Fibroblast of the aortic adventitia (primary cell): ENCODE measurements around the gene TRIM46. TPM values are rescaled to one million over a fixed set of nuclear protein-coding genes. Genes with fewer than 3 reads are reported as not detected.

Source experiments
- DNase-seq: peaks from one replicate; pipeline ENCODE4 v3.0.0-alpha.2; 2010; ENCODE audit warnings: low read depth
- H3K4me3 ChIP-seq: 2 replicates; pipeline ENCODE4 v1.5.1; 2011; ENCODE audit warnings: low read depth, mild to moderate bottlenecking, control low read depth, low read length, moderate library complexity
- total RNA-seq: library from RNA; depleted of rRNA; stranded (reverse); fragments of >200 nt; gene quantifications from 2 replicates; pipeline ENCODE4 v1.2.3, GENCODE V29; 2012; ENCODE audit warnings: low replicate concordance
- TF ChIP-seq, protein P1 (sequence below): IDR thresholded peaks from 2 replicates; pipeline ENCODE4 v1.5.1; 2011; ENCODE audit warnings: mild to moderate bottlenecking, low read length, control low read depth, inconsistent platforms; ENCODE audit not compliant: insufficient read depth

The TRIM46 gene
- total RNA-seq, 1 donor, result 5.2 TPM

DNA sequence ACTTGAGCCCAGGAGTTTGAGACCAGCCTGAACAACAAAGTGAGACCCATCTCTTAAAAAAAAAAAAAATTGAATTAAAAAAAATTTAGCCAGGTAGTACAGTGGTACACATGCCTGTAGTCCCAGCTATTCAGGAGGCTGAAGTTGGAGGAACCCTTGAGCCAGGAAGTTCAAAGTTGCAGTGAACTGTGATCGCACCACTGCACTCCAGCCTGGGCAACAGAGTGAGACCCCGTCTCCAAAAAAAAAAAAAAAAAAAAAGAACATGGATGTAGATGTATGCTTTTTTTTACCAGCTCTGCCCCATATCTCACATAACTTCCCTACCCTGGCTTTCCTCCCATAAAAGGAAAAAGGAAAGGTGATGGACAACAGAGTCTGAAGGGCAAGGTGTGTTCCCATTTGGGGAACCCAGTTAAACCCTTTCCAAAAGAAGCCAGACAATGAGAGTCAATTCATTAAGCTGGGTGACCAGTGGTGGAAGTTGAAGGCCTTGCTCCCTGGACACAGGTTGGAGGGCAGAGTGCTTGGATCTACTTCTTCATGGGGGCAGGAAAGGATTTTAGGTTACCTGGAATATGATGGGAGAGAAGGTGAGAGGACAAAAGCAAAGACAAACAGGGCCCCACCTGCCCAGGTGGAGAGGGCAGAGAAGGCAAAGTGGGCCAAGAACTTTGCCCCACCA is 3.4 kb upstream of the TRIM46 start:
- no peak for DNase-seq

DNA sequence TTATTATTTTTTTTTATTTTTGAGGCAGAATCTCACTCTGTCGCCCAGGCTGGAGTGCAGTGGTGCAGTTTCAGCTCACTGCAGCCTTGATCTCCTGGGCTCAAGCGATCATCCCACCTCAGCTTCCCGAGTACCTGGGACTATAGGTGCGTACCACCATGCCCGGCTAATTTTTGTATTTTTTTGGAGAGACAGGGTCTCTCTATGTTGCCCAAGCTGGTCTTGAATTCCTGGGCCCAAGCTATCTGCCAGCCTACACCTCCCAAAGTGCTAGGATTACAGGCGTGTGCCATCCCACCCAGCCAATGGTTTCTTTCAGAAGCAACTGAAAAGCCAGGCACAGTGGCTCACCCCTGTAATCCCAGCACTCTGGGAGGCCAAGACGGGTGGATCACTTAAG is 2.8 kb upstream of the TRIM46 start:
- no peak overlapping the region for H3K4me3 ChIP-seq
- TF ChIP-seq, protein P1, sequence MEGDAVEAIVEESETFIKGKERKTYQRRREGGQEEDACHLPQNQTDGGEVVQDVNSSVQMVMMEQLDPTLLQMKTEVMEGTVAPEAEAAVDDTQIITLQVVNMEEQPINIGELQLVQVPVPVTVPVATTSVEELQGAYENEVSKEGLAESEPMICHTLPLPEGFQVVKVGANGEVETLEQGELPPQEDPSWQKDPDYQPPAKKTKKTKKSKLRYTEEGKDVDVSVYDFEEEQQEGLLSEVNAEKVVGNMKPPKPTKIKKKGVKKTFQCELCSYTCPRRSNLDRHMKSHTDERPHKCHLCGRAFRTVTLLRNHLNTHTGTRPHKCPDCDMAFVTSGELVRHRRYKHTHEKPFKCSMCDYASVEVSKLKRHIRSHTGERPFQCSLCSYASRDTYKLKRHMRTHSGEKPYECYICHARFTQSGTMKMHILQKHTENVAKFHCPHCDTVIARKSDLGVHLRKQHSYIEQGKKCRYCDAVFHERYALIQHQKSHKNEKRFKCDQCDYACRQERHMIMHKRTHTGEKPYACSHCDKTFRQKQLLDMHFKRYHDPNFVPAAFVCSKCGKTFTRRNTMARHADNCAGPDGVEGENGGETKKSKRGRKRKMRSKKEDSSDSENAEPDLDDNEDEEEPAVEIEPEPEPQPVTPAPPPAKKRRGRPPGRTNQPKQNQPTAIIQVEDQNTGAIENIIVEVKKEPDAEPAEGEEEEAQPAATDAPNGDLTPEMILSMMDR, result no peak
- DNase-seq, result no peak

More for the DNA sequence above, 3.4 kb upstream of the TRIM46 start:
- TF ChIP-seq, protein P1, result no peak
- H3K4me3 ChIP-seq, result no peak overlapping the region

DNA sequence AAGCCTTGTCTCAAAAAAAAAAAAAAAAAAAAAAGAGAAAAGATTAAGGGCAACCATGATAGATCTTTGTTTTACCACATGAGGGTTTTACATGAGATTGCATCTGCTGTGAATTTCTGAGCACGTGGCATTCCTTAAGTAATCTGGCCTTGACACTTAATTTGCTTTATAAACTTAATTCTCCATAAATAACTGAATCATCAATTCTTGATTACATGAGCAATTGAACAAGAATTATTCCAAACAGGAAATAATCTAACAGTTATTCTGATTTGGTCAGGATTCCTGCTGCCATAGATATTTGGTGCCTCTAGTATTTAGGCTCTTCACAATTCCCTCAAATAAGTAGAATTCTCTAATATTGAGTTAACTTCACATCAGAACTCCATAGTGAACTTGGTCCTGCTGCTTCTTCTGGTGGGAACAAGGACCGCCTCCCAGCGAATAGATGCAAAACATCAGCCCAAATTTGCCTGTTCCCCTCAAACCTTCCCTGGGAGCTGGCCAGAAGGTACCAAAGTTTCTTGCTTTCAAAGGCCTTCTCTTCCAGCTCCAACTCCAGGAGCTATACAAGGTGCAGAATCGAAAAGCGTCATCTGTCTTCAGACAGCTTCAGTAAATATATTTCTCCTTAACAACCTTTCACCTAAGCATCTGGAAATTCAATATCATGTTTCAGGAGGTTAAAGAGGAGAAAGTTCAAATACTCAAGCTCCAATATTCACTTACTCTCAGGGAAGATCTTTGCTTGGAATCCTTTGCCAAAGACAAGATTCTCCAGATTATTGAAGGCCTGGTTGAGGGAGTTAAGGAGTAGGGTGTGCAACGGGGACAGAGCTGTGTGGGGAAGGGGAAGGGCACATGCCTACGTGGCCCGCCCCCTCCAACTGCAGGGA is 1.6 kb upstream of the TRIM46 start:
- no peak for DNase-seq
- TF ChIP-seq, protein P1, result no peak
- H3K4me3 ChIP-seq, result peak overlapping the region; percentile 98

DNA sequence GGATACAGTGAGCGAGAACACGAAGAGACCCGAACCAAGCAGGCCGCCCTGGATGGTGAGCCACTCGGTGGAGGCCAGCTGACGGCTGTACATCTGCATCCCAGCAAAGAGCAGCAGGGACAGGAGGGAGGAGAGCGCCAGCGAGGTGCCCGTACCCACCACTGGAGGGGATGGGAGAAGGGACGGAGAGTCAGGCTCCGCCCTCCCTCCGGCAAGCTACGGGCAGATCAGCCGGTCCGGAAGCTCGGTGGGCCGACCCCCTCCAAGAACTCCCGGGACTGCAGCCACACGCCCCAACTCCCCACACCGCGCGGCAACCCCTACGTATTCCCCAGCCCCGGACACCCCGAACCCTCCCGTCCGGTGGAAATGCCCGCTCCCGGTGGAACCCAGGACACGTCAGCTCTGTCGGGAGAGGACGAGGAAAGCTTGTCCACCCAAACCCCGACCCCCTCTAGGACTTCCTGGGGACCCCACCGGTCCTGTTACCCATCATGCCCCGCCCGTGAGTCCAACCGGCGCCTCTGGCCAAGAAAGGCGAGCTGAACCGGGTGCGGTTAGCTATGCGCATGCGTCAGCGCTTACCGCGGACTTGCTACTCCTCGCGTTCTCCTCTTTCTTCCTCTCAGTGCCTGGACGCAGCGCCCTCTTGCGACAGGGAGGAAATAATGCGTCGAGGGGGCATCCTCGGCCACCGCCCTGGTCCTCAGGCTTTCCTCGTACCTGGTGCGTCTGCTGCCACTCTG is 744 bp upstream of the TRIM46 start, which contains the start of gene KRTCAP2:
TSS of gene KRTCAP2 (minus strand) at position 573 of the 746 bp plus-strand sequence. CDS start at position 493, 80 bp downstream.
- TF ChIP-seq, protein P1, result peak; percentile 97
- peak within 1 kb of the TSS; percentile 98 for H3K4me3 ChIP-seq

DNA sequence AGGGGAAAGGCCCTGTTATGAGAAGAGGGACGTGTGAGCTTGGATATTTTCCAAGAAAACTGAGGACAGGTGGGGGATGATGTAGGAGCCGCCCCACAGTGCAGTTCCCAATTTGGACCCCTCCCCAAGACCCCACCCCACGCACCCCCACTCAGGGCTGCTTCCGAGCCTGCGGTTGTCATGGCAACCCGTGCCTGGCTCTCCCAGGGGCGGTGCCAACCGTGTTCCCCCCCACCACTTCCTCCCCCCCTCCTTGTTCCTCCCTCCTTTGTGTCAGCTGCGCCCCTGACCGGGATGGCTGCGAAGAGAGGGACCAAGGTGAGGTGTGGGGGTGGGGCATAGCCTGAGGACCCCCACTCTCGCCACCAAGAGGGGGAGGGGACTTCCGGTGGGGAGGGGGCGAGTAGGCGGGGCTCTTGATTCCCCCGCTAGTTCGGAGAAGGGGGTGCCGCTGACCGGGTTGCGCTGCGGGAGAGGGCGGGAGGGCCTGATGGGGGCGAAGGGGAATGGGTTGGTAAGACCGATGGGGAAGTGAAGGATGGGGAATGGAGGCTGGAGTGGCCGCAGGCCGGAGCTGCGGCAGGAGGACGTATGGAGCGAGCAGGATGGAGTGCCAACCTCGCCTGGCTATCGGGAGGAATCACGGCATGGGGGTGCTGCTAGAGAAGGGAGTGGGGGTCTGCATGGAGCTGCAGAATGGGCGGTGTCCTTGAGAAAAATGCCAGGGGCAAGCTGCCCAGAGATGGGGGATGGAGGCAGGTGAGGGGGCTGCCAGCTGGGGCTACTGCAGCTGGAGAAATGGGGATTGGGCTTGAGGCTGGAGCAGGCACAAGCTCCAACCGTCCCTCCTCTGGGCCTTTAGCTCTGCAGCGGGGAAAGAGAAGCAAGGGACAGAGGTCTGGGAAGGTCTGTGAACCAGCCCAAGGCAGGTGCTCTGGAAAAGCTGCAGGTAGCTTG is 953 bp downstream of the TRIM46 start:
- TF ChIP-seq, protein P1, result no peak
- peak; percentile 28 for DNase-seq
- H3K4me3 ChIP-seq, result peak overlapping the region; percentile 98

More for the DNA sequence above, 744 bp upstream of the TRIM46 start, which contains the start of gene KRTCAP2:
- peak; percentile 97 for DNase-seq
